ENCODE data around the gene ARL10. TPM values are rescaled to one million over a fixed set of nuclear protein-coding genes. Genes with fewer than 3 reads are reported as not detected.

ARL10 gene
- total RNA-seq, 2 experiments from 2014 or later, result 12.3 to 15.6 TPM

GRCh38 chr5:176391999-176392398, 26.7 kb downstream of the ARL10 start:
- peaks cover 28% of the 10 kb centered on the region for H3K36me3 Mint-ChIP-seq (ENCODE audit: low read depth)
- no peaks in the 10 kb centered on the region for H3K27me3 Mint-ChIP-seq
- no peak overlapping the region for H3K27ac Mint-ChIP-seq
- no peaks in the 10 kb centered on the region for H3K9me3 Mint-ChIP-seq (ENCODE audit: low read depth)
- ATAC-seq (no peak), DNase-seq (no peak)
- no peak overlapping the region for H3K4me3 Mint-ChIP-seq
- ChIA-PET CTCF (no interaction called here), POLR2A (no interaction called here)
- peaks cover 7% of the 10 kb centered on the region for H3K4me1 Mint-ChIP-seq
- intact Hi-C loops (cut with DNase I, micrococcal nuclease), result no loop called here

- H3K27ac Mint-ChIP-seq, result no peak overlapping the region
- DNase-seq (no peak), ATAC-seq (no peak)
- H3K4me1 Mint-ChIP-seq, result peaks cover 4% of the 10 kb centered on the region
- H3K9me3 Mint-ChIP-seq (ENCODE audit: low read depth), result no peaks in the 10 kb centered on the region
- no peaks in the 10 kb centered on the region for H3K27me3 Mint-ChIP-seq
- H3K4me3 Mint-ChIP-seq, result no peak overlapping the region
- H3K36me3 Mint-ChIP-seq (ENCODE audit: low read depth), result peaks cover 23% of the 10 kb centered on the region
- intact Hi-C loops (cut with DNase I, micrococcal nuclease), result no loop called here
- CTCF ChIA-PET, result no interaction called here
- POLR2A ChIA-PET, result interaction anchor here (0.6 kb wide), 1 partner anchor 741 kb away, joined by 3 read pairs; the partner anchor contains the start of gene NSD1
Measured at GRCh38 chr5:176392526-176392925, 27.2 kb downstream of the ARL10 start.

- ATAC-seq (no peak), DNase-seq (no peak)
- Mint-ChIP-seq H3K27me3 (no peaks in the 10 kb centered on the region), H3K36me3 (ENCODE audit: low read depth) (peaks cover 18% of the 10 kb centered on the region), H3K4me1 (peaks cover 4% of the 10 kb centered on the region), H3K9me3 (ENCODE audit: low read depth) (no peaks in the 10 kb centered on the region), H3K27ac (no peak overlapping the region), H3K4me3 (no peak overlapping the region)
- ChIA-PET POLR2A (no interaction called here), CTCF (interaction anchor here (0.6 to 1.2 kb wide), 4 partner anchors 15 to 660 kb away, joined by 3 read pairs; partner anchors contain the start of gene FAF2)
- intact Hi-C loops (cut with DNase I, micrococcal nuclease), result no loop called here
Measured at GRCh38 chr5:176394096-176394495, 28.8 kb downstream of the ARL10 start.

GRCh38 chr5:176394881-176395675, 29.8 kb downstream of the ARL10 start:
- Mint-ChIP-seq H3K36me3 (ENCODE audit: low read depth) (peaks cover 13% of the 10 kb centered on the region), H3K9me3 (ENCODE audit: low read depth) (no peaks in the 10 kb centered on the region), H3K4me3 (no peak overlapping the region), H3K27me3 (no peaks in the 10 kb centered on the region), H3K27ac (no peak overlapping the region), H3K4me1 (no peaks in the 10 kb centered on the region)
- ChIA-PET CTCF (interaction anchor here (0.8 to 1.2 kb wide), 3 partner anchors 16 to 184 kb away, joined by 3 to 4 read pairs (median 3); partner anchors contain the start of gene CLTB), POLR2A (no interaction called here)
- ATAC-seq (no peak), DNase-seq (no peak)
- intact Hi-C loops (cut with DNase I, micrococcal nuclease), result no loop called here

- H3K4me1 Mint-ChIP-seq, result no peaks in the 10 kb centered on the region
- H3K27ac Mint-ChIP-seq, result no peak overlapping the region
- no peaks in the 10 kb centered on the region for H3K27me3 Mint-ChIP-seq
- no peak for DNase-seq
- ATAC-seq, result no peak
- H3K4me3 Mint-ChIP-seq, result no peak overlapping the region
- peaks cover 7% of the 10 kb centered on the region for H3K36me3 Mint-ChIP-seq (ENCODE audit: low read depth)
- ChIA-PET POLR2A (no interaction called here), CTCF (no interaction called here)
- intact Hi-C loops (cut with DNase I, micrococcal nuclease), result no loop called here
- no peaks in the 10 kb centered on the region for H3K9me3 Mint-ChIP-seq (ENCODE audit: low read depth)
Measured at GRCh38 chr5:176396330-176396729, 31.0 kb downstream of the ARL10 start.

GRCh38 chr5:176397736-176398420, 32.6 kb downstream of the ARL10 start:
- CTCF ChIA-PET, result no interaction called here
- no peak for DNase-seq
- intact Hi-C loops (cut with DNase I, micrococcal nuclease), result no loop called here
- peaks cover 10% of the 10 kb centered on the region for H3K36me3 Mint-ChIP-seq (ENCODE audit: low read depth)
- H3K9me3 Mint-ChIP-seq (ENCODE audit: low read depth), result no peaks in the 10 kb centered on the region
- ATAC-seq, result no peak
- no peak overlapping the region for H3K4me3 Mint-ChIP-seq
- POLR2A ChIA-PET, result no interaction called here
- no peaks in the 10 kb centered on the region for H3K4me1 Mint-ChIP-seq
- no peak overlapping the region for H3K27ac Mint-ChIP-seq
- H3K27me3 Mint-ChIP-seq, result no peaks in the 10 kb centered on the region

- no peaks in the 10 kb centered on the region for H3K27me3 Mint-ChIP-seq
- ChIA-PET POLR2A (no interaction called here), CTCF (interaction anchor here (0.6 kb wide), 1 partner anchor 1306 kb away, joined by 3 read pairs; no protein-coding TSS in a partner anchor)
- no peak overlapping the region for H3K4me3 Mint-ChIP-seq
- no peak overlapping the region for H3K27ac Mint-ChIP-seq
- intact Hi-C loops (cut with DNase I, micrococcal nuclease), result no loop called here
- ATAC-seq, result no peak
- H3K4me1 Mint-ChIP-seq, result no peaks in the 10 kb centered on the region
- H3K36me3 Mint-ChIP-seq (ENCODE audit: low read depth), result peaks cover 9% of the 10 kb centered on the region
- no peaks in the 10 kb centered on the region for H3K9me3 Mint-ChIP-seq (ENCODE audit: low read depth)
- DNase-seq, result no peak
Measured at GRCh38 chr5:176400382-176401156, 35.3 kb downstream of the ARL10 start.

GRCh38 chr5:176401281-176402205, 36.3 kb downstream of the ARL10 start:
- H3K4me1 Mint-ChIP-seq, result no peaks in the 10 kb centered on the region
- ChIA-PET CTCF (no interaction called here), POLR2A (no interaction called here)
- no peak for DNase-seq
- no peak overlapping the region for H3K27ac Mint-ChIP-seq
- no peaks in the 10 kb centered on the region for H3K9me3 Mint-ChIP-seq (ENCODE audit: low read depth)
- peaks cover 11% of the 10 kb centered on the region for H3K36me3 Mint-ChIP-seq (ENCODE audit: low read depth)
- ATAC-seq, result no peak
- intact Hi-C loops (cut with DNase I, micrococcal nuclease), result no loop called here
- H3K27me3 Mint-ChIP-seq, result no peaks in the 10 kb centered on the region
- no peak overlapping the region for H3K4me3 Mint-ChIP-seq

GRCh38 chr5:176405656-176406435, 40.6 kb downstream of the ARL10 start:
- H3K27me3 Mint-ChIP-seq, result no peaks in the 10 kb centered on the region
- no peak for ATAC-seq
- no peaks in the 10 kb centered on the region for H3K9me3 Mint-ChIP-seq (ENCODE audit: low read depth)
- POLR2A ChIA-PET, result interaction anchor here (0.6 kb wide), 2 partner anchors 286 to 617 kb away, joined by 3 read pairs; partner anchors contain the start of gene ZNF346
- DNase-seq, result no peak
- CTCF ChIA-PET, result no interaction called here
- peaks cover 11% of the 10 kb centered on the region for H3K36me3 Mint-ChIP-seq (ENCODE audit: low read depth)
- no peak overlapping the region for H3K4me3 Mint-ChIP-seq
- no peak overlapping the region for H3K27ac Mint-ChIP-seq
- intact Hi-C loops (cut with DNase I, micrococcal nuclease), result no loop called here
- H3K4me1 Mint-ChIP-seq, result no peaks in the 10 kb centered on the region

- H3K27me3 Mint-ChIP-seq, result no peaks in the 10 kb centered on the region
- DNase-seq (no peak), ATAC-seq (no peak)
- CTCF ChIA-PET, result no interaction called here
- H3K27ac Mint-ChIP-seq, result no peak overlapping the region
- H3K36me3 Mint-ChIP-seq (ENCODE audit: low read depth), result peaks cover 12% of the 10 kb centered on the region
- peaks cover 2% of the 10 kb centered on the region for H3K4me1 Mint-ChIP-seq
- POLR2A ChIA-PET, result interaction anchor here (0.6 kb wide), 1 partner anchor 616 kb away, joined by 3 read pairs; the partner anchor contains the start of gene ZNF346
- intact Hi-C loops (cut with DNase I, micrococcal nuclease), result no loop called here
- H3K4me3 Mint-ChIP-seq, result no peak overlapping the region
- H3K9me3 Mint-ChIP-seq (ENCODE audit: low read depth), result no peaks in the 10 kb centered on the region
Measured at GRCh38 chr5:176406436-176407052, 41.3 kb downstream of the ARL10 start.

Data from activated CD4-positive, alpha-beta T cell treated with anti-CD3 and anti-CD28 coated beads for 36 hours (primary cell).